GM12801 (cell line): ENCODE measurements around the gene DCUN1D2.

Experiments
- CTCF ChIP-seq: IDR thresholded peaks from one replicate; pipeline ENCODE4 v1.5.1; 2011; ENCODE audit warnings: control low read depth; ENCODE audit not compliant: insufficient read length; ENCODE audit errors: extremely low read depth

DCUN1D2 gene

GRCh38 chr13:113511361-113511760, 20.9 kb upstream of the DCUN1D2 start:
- TF ChIP-seq CTCF = no peak

- no peak for TF ChIP-seq CTCF
Observed at GRCh38 chr13:113510871-113511270, 20.4 kb upstream of the DCUN1D2 start.

- no peak for TF ChIP-seq CTCF
Observed at GRCh38 chr13:113509989-113510388, 19.5 kb upstream of the DCUN1D2 start.

- no peak for TF ChIP-seq CTCF
Observed at GRCh38 chr13:113508521-113509254, 18.2 kb upstream of the DCUN1D2 start.

GRCh38 chr13:113507505-113508345, 17.2 kb upstream of the DCUN1D2 start:
- TF ChIP-seq CTCF = no peak

- no peak for TF ChIP-seq CTCF
Observed at GRCh38 chr13:113506871-113507388, 16.4 kb upstream of the DCUN1D2 start.

GRCh38 chr13:113506025-113506685, 15.6 kb upstream of the DCUN1D2 start:
- TF ChIP-seq CTCF = no peak
